SK-N-SH treated with all-trans-retinoic acid at 6 μM for 48 hours (cell line): Measurements from ENCODE around the gene TNNI2.

Experiments used
- ARNTL ChIP-seq: fragments of 450-650 bp; formaldehyde crosslinking; IDR thresholded peaks from 2 replicates; pipeline ENCODE4 v1.5.0; 2020; ENCODE audit warnings: low read depth, mild to moderate bottlenecking, moderate library complexity, borderline replicate concordance
- ESRRG ChIP-seq: fragments of 250-450 bp; sonication (Bioruptor Pico); IDR thresholded peaks from 2 replicates; pipeline ENCODE4 v1.6.1; 2021; ENCODE audit warnings: mild to moderate bottlenecking
- GLIS3 ChIP-seq: fragments of 250-450 bp; sonication (Bioruptor Pico); IDR thresholded peaks from 2 replicates; pipeline ENCODE4 v1.5.0; 2020; ENCODE audit warnings: mild to moderate bottlenecking, moderate library complexity
- OSR1 ChIP-seq: fragments of 250-450 bp; sonication (Bioruptor Pico); IDR thresholded peaks from 2 replicates; pipeline ENCODE4 v1.8.0; 2022; ENCODE audit warnings: moderate library complexity, mild to moderate bottlenecking, inconsistent platforms
- RARB ChIP-seq: fragments of 250-450 bp; sonication (Bioruptor Pico); IDR thresholded peaks from 2 replicates; pipeline ENCODE4 v1.8.0; 2021; ENCODE audit warnings: mild to moderate bottlenecking, moderate library complexity
- TOX ChIP-seq: fragments of 250-450 bp; sonication (Bioruptor Pico); IDR thresholded peaks from 2 replicates; pipeline ENCODE4 v1.8.0; 2021; ENCODE audit warnings: mild to moderate bottlenecking, moderate library complexity, borderline replicate concordance
- ZFP3 ChIP-seq: fragments of 250-450 bp; sonication (Bioruptor Pico); IDR thresholded peaks from 2 replicates; pipeline ENCODE4 v1.5.0; 2020; ENCODE audit warnings: mild to moderate bottlenecking, moderate library complexity
- ZFP30 ChIP-seq: fragments of 450-650 bp; formaldehyde crosslinking; IDR thresholded peaks from 2 replicates; pipeline ENCODE4 v1.5.0; 2022; ENCODE audit warnings: mild to moderate bottlenecking, moderate library complexity
- ZNF565 ChIP-seq: fragments of 450-650 bp; formaldehyde crosslinking; conservative IDR thresholded peaks from 2 replicates; pipeline ENCODE4 v1.5.0; 2020; ENCODE audit warnings: low read depth, mild to moderate bottlenecking, moderate library complexity
- ZNF8 ChIP-seq: fragments of 450-650 bp; formaldehyde crosslinking; IDR thresholded peaks from 2 replicates; pipeline ENCODE4 v1.5.0; 2020; ENCODE audit warnings: mild to moderate bottlenecking, moderate library complexity
- TF ChIP-seq, protein P1 (sequence below): fragments of 250-450 bp; sonication (Bioruptor Pico); IDR thresholded peaks from 2 replicates; pipeline ENCODE4 v1.8.0; 2020; ENCODE audit warnings: mild to moderate bottlenecking, moderate library complexity, borderline replicate concordance
- TF ChIP-seq, protein P2 (sequence below): fragments of 250-450 bp; sonication (Bioruptor Pico); IDR thresholded peaks from 2 replicates; pipeline ENCODE4 v1.5.1; 2021; ENCODE audit warnings: mild to moderate bottlenecking, moderate library complexity

DNA sequence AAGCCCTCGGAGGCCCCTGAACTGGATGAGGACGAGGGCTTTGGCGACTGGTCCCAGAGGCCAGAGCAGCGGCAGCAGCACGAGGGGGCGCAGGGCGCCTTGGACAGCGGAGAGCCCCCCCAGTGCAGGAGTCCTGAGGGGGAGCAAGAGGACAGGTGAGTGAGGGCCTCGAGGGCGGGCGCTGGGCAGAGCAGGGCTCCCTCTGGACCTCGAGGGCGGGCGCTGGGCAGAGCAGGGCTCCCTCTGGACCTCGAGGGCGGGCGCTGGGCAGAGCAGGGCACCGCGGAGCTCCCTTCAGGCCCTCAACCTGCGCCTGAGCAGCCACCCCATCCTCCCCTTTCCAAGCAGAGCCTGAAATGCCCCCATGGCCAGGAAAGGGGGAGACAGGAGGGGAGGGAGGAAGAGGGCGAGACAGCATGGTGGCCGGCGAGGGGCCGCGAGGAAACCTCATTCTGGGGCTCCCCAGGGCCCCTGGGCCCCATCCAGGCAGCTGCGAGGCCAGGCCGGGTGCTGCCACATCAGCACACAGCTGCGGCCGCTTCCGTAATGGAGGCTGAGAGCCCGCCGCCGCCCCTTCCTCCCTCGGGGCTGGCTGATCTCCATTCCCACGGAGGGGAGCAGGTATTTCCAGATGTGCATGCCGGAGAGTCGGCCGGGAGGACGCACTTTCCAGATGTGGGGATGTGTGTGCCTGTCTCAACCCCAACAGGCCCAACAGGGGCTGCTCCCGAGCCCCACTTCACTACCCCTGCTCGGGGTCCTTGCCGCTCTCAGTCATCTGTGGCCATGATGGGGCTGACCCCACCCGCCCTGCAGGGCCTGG lies 42.9 kb downstream of the TNNI2 start:
- no peak for TF ChIP-seq ZFP30 (CRISPR knock-in tag)
- no peak for TF ChIP-seq RARB
- TF ChIP-seq, protein P1, sequence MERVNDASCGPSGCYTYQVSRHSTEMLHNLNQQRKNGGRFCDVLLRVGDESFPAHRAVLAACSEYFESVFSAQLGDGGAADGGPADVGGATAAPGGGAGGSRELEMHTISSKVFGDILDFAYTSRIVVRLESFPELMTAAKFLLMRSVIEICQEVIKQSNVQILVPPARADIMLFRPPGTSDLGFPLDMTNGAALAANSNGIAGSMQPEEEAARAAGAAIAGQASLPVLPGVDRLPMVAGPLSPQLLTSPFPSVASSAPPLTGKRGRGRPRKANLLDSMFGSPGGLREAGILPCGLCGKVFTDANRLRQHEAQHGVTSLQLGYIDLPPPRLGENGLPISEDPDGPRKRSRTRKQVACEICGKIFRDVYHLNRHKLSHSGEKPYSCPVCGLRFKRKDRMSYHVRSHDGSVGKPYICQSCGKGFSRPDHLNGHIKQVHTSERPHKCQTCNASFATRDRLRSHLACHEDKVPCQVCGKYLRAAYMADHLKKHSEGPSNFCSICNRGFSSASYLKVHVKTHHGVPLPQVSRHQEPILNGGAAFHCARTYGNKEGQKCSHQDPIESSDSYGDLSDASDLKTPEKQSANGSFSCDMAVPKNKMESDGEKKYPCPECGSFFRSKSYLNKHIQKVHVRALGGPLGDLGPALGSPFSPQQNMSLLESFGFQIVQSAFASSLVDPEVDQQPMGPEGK (CRISPR knock-in tag), result no peak
- no peak for TF ChIP-seq ZNF565 (CRISPR knock-in tag)
- TF ChIP-seq GLIS3 (CRISPR knock-in tag), result no peak
- no peak for TF ChIP-seq ZNF8
- no peak for TF ChIP-seq ARNTL (CRISPR knock-in tag)
- TF ChIP-seq ZFP3 (CRISPR knock-in tag), result no peak
- TF ChIP-seq, protein P2, sequence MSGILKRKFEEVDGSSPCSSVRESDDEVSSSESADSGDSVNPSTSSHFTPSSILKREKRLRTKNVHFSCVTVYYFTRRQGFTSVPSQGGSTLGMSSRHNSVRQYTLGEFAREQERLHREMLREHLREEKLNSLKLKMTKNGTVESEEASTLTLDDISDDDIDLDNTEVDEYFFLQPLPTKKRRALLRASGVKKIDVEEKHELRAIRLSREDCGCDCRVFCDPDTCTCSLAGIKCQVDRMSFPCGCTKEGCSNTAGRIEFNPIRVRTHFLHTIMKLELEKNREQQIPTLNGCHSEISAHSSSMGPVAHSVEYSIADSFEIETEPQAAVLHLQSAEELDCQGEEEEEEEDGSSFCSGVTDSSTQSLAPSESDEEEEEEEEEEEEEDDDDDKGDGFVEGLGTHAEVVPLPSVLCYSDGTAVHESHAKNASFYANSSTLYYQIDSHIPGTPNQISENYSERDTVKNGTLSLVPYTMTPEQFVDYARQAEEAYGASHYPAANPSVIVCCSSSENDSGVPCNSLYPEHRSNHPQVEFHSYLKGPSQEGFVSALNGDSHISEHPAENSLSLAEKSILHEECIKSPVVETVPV (CRISPR knock-in tag), result no peak
- no peak for TF ChIP-seq OSR1 (CRISPR knock-in tag)
- TF ChIP-seq TOX (CRISPR knock-in tag), result no peak
- no peak for TF ChIP-seq ESRRG (CRISPR knock-in tag)
